HG03469 (cell line): Measurements from ENCODE around the gene CUL1.
"Not testable (repeated sequence)": the region's sequence is repeated elsewhere in the genome, so short reads cannot be mapped to it uniquely, and the experiment has no call there.

Source experiments
- ATAC-seq: cut with Tn5 transposase; IDR thresholded peaks from one replicate; pipeline ENCODE4 v1.9.1; 2021; ENCODE audit warnings: mild to moderate bottlenecking, moderate library complexity, moderate number of reproducible peaks; ENCODE audit not compliant: unreplicated experiment

Gene CUL1

DNA sequence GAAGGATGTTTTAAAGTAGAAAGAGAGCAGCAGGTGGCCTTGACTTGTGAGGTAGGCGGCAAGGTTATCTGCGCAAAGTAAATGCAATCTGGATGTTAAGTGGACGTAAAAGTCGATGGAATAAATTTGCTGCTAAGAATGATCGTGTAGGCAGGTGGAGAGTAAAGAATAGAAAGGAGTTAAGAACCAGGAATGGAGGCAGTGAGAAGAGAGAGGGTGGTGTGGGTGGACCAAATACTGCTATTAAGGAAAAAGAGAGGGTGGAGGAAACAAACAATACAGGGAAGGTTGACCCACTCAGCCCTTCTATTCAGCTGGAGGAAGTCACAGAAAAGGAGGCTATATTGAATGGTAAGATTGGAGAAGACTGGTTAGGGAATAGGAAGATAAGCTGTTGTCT lies 1.9 kb upstream of the CUL1 start:
- no peak for ATAC-seq

DNA sequence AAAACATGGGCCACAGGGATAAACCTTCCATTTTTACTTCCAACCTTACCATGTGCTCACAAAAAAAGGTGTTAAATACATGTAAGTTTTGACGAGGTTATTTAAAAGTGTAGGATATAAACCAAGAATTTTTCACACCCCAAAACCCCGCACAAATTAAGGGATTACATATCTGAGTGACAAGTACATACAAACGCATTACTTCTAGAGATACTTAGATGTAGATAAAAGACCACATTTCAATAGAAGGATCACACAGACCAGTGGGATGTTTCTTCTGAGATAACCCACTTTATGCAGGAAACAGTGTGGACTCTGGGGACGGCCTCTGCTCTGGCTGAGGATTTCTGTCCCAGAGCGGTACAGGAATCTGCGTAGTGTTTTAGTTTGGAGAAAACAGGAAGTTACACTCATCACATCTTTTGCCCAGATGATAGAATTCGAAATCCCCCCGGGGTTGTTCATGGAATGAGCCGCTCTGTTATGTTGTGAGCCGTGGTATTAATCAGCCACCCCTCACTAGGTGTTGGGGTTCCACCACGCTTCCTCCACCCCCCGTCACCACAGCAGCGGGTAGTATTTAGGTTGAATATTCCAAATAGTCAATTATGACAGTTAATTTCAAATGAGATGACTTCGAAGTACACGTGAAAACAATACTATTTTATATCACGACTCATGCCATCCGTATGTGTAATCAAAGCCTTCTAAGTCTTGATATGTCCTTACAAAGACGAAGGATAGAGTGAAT lies 1.3 kb upstream of the CUL1 start:
- no peak for ATAC-seq

DNA sequence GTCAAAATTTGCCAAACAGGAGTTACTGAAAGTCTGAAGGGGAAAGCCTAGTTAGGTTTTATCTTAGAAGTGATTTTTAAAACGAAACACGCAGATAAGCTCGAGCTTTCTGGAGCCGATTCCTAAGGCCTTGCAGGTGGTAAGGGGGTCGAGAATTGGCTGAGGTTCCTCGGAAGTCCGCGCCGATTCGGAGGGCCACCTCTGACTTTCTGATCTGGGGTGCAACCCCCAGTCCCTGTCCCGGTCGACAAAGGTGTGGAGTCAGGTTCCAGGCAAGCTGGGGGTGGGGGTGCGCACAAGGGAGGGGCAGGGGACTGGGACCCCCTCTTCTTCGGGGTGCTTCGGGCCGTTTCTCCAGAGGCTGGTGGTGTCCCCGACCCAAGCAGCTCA lies 701 bp upstream of the CUL1 start:
- no peak for ATAC-seq

DNA sequence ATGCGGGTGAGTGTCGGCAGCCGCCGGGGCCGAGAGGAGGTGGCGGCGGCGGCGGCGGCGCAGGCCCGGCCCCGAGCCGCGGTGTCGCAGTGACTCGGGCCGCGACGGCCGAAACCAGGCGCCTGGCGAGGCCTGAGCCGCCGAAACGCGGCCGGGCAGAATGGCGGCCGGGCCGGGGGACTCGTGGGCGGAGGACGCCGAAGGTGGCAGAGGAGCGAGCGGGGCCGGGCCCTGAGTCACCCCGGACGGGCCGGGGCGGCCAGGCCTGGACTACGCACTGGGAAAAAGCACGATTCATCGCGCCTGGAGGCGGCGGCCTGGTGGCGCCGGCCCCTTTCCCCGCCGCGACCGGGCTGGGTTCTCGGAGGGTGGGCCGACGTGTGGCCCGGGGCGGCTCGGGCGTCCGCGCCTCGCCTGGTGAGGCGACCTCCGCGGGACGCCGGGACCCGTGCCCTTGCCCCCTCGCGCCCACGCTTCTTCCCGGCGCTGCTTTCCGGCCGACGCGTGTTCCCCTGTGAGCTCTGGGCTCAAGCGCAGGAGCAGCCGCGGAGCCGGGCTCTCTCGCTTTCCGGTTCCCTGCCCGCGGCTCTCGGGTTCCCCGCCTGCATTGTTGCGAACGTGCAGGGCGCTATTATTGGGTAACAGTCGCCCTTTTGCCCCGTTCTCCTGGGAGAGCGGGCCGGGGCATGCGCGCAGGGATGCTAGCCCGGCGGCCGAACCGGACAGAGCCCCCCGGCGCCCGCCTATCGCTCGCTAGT lies 500 bp downstream of the CUL1 start:
- peak; percentile 26 for ATAC-seq

DNA sequence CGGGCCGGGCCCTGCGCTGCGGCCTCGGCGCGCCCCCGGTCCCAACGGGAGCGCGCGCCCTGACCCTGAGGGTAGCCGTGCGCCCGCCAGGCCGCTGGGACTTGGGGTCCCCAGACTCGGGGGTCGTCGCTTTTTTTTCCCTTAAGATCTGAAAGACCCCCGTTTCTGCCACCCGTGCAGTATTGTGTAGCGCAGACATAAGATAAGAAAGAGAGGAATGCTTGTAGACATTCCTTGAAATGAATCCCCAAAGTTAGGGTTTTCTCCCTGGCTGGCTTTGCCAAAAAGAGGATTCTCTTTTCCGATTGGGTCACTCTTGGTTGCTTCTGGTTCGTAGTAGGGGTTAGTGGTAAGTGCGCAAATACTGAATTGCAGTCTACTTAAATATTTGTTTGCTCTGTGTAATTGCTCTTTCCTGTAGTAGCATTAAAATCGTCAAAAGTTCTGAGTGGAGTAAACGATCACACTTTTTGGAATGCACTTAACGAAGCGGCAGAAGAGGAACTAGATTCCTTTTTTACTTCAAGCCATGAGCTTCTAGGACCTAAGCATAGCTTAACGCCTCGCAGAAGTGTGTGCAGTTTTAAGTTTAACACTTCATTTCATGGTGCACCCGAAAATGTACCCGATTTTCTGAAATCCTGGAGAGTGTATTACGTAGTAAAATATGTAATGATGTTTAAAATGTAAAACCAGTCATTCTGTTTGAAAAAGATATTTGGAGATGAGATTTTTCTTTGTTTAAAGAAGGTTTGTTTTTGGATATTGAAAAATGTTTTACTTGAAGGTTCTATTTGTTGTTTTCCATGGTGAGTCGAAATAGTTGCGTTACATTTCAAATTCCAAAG lies 1.3 kb downstream of the CUL1 start:
- peak; percentile 13 for ATAC-seq

DNA sequence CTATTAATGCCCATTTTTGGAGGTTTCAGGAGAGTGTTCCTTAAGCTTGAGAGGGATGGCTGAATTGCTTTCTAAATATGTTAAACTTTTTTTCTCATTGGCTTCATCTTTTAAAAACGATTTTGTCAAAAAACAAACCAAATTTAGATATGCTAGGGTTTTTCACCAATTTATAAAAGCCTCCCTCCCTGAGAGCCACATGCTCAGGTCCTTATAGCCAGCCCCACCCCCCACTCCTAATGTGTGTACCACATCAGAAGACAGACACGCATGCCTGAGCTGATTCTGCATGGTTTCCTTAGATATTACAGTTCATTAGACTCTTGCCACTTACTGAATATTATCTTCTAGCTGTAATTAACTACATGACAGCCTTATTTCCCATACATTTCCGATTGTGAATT lies 2.0 kb downstream of the CUL1 start:
- no peak for ATAC-seq

DNA sequence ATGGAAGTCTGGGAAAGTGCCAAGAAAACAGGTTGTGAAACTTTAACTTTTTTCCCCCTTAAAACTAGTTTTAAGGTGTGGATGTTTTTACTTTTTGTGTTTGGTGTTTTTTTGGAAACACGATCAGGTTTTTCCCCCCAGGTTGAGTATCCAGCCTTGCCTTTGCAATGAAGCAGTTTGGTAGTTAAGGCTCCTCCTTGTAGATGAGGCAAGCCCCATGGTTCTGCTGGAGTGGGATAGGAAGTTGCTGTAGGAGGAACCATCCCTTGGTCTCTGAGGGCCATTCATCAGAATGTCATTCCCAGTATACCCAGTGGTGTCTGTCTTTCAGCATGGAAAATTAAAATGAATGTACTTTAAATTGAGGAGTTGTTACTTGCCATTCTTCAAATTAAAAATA lies 2.7 kb downstream of the CUL1 start:
- no peak for ATAC-seq

DNA sequence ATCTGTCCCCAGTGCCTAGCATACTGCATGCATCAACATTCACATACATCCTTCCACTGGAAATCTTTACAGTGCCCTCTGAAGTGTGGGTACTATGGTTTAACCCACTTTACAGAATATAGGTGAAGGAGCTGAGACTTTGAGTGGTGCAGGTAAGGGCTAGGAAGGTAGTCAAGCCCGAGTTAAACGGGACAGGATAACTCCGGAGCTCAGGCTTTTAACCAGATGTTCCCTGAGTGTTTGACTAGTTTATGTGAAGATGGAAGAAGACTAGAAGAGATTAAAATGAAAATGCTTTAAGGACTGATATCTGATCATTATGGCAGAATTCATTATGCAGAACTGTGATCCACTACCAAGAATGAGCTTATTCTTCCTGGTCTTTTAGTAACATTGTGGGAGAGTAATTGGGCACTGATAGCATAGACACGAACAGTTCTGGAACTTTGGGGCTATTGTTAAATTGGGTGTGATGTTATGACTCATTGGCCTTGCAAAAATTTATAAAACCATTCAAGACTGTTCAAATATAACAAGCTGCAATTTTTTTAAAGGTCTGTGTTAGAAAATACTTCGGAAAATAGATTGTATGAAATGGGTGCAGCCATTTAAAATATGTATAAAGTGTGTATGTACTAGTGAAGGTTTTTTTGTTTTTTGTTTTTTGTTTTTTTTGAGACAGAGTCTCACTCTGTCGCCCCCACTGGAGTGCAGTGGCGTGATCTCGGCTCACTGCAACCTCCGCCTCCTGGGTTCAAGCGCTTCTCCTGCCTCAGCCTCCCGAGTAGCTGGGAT lies 4.4 kb downstream of the CUL1 start:
- ATAC-seq: no peak

DNA sequence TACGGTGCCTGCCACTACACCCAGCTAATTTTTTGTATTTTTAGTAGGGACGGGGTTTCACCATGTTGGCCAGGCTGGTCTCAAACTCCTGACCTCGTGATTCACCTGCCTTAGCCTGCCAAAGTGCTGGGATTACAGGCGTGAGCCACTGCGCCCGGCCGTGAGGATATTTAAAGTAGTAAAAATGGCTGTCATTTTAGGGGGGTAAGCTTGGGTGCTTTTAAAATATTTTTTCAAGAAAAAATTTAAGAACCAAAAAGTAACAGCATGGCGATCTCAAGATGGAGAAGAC lies 4.9 kb downstream of the CUL1 start:
- not testable (repeated sequence) for ATAC-seq

DNA sequence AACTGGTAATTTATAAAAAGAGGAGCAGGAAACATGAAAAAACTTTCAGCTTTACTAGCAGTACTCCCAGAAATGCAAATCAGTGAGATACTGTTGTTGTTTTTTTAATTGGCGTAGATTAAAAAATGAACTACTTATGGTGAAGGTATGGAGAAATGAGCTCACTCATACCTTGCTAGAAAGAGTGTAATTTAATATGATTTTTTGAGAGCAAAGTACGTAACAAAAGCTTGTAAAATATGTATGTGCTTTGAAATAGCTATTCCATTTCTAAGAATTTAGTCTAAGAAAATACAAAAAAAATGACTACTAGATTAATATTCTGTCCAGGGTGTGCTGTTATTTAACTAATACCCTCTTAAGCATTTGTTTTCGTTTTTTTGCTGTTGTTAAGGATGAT lies 5.5 kb downstream of the CUL1 start:
- no peak for ATAC-seq

DNA sequence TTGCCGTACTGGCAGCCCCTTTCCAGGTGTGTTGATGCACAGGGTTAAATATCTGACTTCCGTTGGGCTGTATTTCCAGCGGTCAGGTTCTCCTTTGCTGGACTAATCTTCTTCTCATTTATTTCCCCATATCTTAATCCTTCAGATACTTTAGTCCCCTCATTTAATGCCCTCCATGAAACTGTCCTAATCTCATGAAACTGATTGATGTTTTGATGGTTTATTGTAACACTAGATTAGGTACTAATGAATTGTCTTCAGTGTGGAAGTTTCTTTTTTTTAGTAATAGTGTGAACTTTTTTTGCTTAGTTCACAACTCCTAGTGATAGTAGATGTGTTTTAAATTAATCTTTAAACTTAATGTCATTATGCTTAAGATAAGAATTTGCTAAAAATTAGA lies 6.3 kb downstream of the CUL1 start:
- ATAC-seq: no peak

DNA sequence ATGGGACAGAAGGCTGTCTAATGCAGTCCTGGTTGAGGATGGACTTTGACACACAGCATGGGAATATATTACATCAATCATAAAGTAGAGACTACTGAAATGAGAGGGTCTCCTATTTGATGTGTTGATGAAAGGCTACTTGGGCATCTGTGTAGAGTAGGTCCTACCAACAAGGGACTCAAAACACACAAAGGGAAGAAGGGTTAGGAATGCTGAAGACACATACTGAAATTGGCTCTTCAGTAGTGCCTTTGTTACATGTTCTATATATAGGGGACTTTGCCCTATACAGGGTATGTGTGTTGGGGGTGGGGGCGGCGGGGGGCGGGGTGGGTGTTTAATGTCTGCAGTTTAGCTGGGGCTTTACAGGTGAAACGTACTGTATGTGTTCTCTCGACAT lies 7.7 kb downstream of the CUL1 start:
- ATAC-seq: no peak

DNA sequence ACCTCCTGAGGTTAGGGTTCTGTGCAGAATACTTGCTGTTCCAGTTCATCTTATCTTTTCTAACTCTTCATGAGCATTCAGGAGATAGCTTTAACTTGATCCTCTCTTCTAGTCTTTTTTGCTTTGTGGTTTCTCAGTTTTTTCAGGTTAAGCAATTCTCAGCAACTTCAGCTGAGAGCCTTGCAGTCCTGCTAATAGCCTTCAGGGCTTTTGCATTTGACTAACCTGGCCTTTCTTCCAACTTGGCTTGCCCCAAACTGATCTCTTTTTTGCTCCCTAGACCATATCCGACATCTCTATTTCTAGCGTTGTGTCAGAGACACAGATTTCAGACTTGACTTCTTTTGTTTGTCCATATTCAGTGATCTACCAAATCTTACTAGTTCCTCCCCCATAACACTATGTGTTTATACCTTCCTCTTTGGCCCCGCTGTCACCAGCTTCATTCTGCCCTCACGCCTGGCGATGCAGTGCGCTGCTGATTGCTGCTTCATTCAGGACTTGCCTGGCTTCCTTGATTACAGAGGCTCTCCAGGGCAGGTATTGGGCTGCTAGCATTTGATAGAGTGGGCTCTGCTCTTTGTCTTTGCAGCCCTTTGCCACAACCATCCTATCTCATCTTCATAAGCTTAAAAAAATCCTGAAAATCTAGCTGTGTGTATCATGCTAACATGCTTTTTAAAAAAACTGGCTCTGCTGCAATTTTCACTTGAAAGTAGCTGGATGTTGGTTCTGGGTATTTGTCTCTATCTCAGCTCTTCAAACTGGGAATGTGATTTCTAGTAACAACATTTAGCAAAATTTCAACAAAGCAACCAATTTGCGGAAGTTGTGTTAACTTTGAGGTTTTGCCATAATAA lies 9.6 kb downstream of the CUL1 start:
- ATAC-seq: no peak

DNA sequence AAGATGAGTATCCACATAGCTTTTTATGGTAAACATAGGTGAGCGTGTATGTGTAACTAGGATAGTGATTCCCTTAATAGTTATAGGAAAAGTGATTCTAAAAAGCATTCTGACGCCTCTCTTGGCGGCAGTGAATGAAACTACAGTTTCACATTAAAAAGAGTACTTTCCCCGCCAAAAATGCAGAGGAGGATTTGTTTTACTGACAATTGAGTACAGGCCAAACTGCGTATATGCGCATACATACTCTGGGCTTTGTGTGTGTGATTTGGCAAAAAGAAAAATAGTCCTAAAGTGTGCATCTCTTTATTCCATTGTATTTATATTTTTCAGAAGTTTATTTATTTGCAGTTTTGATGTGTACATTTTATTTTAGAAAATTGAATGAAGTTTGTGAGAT lies 10.3 kb downstream of the CUL1 start:
- no peak for ATAC-seq

DNA sequence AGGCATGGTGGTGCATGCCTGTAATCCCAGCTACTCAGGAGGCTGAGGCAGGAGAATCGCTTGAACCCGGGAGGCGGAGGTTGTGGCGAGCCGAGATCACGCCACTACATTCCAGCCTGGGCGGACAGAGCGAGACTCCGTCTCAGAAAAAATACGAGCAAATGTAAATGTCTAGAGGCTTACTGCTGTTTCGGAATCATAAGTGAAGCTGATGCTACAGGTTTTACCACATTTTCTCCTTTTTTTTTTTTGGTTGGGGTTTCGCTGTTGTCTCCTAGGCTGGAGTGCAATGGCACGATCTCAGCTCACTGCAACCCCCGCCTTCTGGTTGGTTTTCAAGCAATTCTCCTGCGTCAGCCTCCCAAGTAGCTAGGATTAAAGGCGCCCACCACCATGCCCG lies 11.7 kb downstream of the CUL1 start:
- ATAC-seq: not testable (repeated sequence)

DNA sequence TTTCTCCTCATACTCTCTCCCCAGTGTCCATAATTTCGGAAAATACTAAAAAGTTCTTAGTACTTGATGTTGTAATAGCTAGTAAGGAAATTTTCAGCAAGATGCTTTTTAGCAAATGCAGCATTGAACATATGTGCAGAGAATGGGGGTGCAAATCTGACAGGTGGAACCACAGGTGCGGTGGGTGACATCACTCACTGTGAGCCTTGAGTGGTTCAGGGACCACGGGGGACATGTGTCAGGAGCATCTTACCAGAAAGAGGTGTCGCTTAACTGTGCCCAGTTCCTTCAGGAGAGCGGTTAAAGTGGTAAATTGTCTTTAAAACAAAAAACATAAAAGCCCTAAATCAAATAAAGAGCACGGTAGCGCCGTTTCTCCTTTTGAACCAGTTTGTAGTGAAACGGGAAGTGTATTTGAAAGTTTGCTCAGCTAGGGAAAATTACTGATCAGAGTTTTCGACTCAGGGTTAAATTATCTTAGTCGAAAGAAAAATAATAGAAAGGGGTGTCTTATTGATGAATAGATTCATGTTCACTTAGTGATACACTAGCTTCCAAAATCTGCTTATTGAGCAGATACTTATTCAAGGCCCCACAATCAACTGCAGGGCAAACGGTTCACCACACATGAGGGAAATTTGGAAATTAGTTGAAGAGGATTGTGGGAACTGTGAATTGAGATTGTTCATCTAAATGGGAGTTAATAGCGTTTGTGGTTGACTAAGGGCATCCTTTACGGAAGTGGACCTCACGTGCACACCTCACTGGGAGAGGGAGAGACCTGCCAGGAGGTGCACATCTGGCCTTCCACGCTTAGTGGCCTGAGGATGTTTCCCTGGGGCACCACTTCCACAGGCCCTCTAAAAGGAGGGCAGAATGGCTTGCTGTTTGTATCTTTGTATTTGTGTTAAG lies 12.7 kb downstream of the CUL1 start:
- no peak for ATAC-seq

DNA sequence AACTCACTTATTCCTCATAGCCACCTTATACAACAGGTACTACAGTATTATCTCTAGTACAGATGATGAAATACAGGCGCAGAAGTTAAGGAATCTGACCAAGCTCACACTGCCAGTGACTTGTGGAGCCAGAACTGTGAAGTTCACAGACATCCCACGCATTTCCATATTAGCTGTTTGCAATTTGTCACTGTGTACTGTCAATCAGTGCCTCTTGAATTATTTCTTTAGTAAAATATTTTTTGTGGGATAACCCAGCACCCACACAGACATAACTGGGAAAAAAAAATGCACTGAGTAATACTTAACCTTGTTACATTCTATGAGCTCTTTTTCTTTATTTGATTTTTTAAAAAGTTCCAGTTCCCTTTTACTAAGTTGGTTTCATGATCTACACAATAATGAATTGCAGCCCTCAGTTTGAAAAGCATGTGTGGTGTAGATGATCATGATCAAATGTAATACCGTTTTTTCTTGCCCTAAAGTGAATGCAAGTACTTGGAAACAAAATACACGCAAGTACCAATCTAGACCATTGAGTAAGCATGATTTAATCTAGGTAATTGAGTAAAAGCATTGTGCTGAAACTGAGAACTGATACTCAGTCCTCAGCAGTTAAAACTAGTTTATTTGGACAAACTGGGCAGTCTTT lies 14.1 kb downstream of the CUL1 start:
- ATAC-seq: no peak

DNA sequence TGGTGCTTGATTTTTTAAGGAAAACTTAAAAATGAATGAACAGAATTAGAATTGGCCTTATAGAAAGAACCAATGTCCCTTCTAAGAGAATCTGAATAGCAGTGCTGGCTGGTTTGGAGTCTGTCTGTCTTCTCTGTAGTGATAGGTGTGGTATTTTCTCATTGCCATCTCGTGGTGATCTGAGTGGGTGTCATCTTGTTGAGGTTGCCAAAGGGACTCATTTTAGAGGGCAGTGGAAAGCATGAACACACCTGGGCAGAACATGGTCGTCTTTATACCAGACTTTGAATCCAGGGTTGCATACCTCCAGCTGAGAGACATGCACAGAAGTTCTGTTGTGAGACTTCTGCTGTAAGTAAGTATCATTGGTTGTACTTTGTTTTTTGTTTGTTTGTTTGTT lies 15.8 kb downstream of the CUL1 start:
- ATAC-seq: no peak

DNA sequence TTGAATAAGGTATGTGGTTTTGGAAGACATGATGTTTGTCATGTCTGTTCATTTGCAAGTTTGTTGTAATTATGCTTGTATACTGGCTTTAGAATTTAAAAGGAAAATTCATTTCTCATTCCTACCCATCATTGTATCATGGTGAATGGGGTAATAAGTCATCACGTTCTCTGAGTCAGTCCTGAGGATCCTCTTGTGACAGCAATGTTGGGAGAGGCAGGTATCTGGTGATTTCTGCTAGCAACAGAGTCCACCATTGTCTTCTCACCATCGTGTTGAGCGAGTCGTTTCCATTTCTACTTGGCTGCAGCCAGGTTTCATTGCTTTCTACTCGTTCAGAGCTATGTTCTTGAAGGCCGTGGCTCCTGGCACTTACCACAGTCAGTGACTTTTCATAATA lies 16.3 kb downstream of the CUL1 start:
- ATAC-seq: no peak
